Suprapubic skin (tissue), 4 donors: ENCODE data around the gene TNFSF4. TPM values are rescaled to one million over a fixed set of nuclear protein-coding genes. Genes with fewer than 3 reads are reported as not detected.

ENCODE experiments used
- DNase-seq, 2 donors: peaks; one replicate each; pipeline ENCODE4 v3.0.0-alpha.2; 2019; ENCODE audit warnings: low spot score in 2 of 2
- H3K27ac ChIP-seq: fragments of 200-600 bp; sonication (generic); one replicate; pipeline ENCODE4 v1.5.1; 2019
- H3K27me3 ChIP-seq: fragments of 200-600 bp; sonication (generic); one replicate; pipeline ENCODE4 v1.5.1; 2019
- H3K36me3 ChIP-seq: fragments of 200-600 bp; sonication (generic); one replicate; pipeline ENCODE4 v1.5.1; 2019
- H3K4me1 ChIP-seq: fragments of 200-600 bp; sonication (generic); one replicate; pipeline ENCODE4 v1.5.1; 2019
- H3K4me3 ChIP-seq: fragments of 200-600 bp; sonication (generic); one replicate; pipeline ENCODE4 v1.5.1; 2019; ENCODE audit warnings: mild to moderate bottlenecking
- H3K9me3 ChIP-seq: fragments of 200-600 bp; sonication (generic); one replicate; pipeline ENCODE4 v1.5.1; 2019
- CTCF ChIP-seq, 2 donors: fragments of 200-600 bp in 1 of 2; fragments of 450-650 bp in 1 of 2; sonication (generic) in 1 of 2; IDR thresholded peaks; one replicate each; pipeline ENCODE4 v1.5.1; 2016 to 2019; ENCODE audit warnings: antibody characterized with exemption in 2 of 2, mild to moderate bottlenecking in 1 of 2, moderate library complexity in 1 of 2
- EP300 ChIP-seq: sonication (generic); formaldehyde crosslinking; IDR thresholded peaks from one replicate; pipeline ENCODE4 v1.6.1; 2017; ENCODE audit warnings: antibody characterized with exemption
- POLR2A ChIP-seq, 2 donors: fragments of 450-650 bp; IDR thresholded peaks; one replicate each; pipeline ENCODE4 v1.6.1; 2017; ENCODE audit warnings: antibody characterized with exemption in 2 of 2, mild to moderate bottlenecking in 2 of 2, moderate library complexity in 2 of 2
- POLR2AphosphoS5 ChIP-seq, 3 donors: sonication (generic); formaldehyde crosslinking; IDR thresholded peaks; one replicate each; pipeline ENCODE4 v1.6.1; 2017; ENCODE audit warnings: antibody characterized with exemption in 3 of 3
- WGBS: methylation state at CpG from one replicate; pipeline ENCODE4 v1.1.5; 2018; 5-methylcytosine and 5-hydroxymethylcytosine counted together
- total RNA-seq, 4 donors: library from RNA; depleted of rRNA; stranded (reverse); fragments of >200 nt; gene quantifications; one replicate each; pipeline ENCODE4 v1.1.0, GENCODE V29; 2016

TNFSF4 gene, protein sequence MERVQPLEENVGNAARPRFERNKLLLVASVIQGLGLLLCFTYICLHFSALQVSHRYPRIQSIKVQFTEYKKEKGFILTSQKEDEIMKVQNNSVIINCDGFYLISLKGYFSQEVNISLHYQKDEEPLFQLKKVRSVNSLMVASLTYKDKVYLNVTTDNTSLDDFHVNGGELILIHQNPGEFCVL
- total RNA-seq: under 1 TPM in 2 of 4 donors, not detected in 2; 0.15 to 0.29 TPM

DNA sequence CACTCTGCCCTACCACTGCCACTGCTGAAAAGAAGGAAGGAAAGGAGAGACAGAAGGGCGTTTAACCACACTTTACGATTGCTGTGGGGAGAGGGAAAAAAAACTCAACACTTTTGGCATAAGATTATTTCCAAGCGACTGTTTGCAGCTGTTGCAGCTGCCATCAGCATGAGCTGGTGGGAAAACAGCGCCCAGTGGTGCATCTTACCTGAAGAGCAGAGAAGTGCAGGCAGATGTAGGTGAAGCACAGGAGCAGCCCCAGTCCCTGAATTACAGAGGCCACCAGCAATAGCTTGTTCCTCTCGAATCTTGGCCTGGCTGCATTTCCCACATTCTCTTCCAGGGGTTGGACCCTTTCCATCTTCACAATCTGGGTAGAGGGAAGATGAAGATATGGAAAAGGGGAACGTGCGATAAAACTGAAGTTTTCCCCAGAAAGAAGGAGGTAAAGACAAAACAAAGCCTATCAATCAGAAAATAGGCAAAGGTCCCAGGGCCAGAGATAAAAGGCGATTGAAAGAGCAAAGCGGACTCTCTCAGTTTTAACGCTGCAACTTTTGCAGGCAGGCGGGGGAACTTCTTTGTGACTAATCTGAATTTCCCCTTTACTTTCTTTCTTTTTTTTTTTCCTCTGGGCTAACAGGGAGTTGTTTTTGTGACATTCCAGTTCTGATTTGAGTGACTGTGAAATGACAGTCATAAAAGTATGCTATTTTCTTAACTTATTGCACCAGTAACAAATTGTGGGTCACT lies at the start of gene TNFSF4:
Gene TNFSF4, minus strand, starts transcription at position 516 of the 753 bp plus-strand sequence. Its CDS starts 155 bp downstream, at position 361.
- 23% methylated on average over 11 of the region's 11 CpGs for WGBS
- peaks cover 15% of the 10 kb centered on the region for H3K4me1 ChIP-seq
- no peak within 1 kb of the TSS for H3K27ac ChIP-seq
- TF ChIP-seq EP300 (no peak), POLR2A (IDR thresholded peaks at IDR 0.05) (no peak), POLR2AphosphoS5 (IDR thresholded peaks at IDR 0.05) (no peak), CTCF (IDR thresholded peaks at IDR 0.05) (no peak)
- H3K27me3 ChIP-seq: no peaks in the 10 kb centered on the region
- DNase-seq: no peak
- H3K4me3 ChIP-seq: peak within 1 kb of the TSS; percentile 25
- no peaks in the 10 kb centered on the region for H3K36me3 ChIP-seq
- H3K9me3 ChIP-seq: no peaks in the 10 kb centered on the region

GRCh38 chr1:173255214-173255813 lies 48.2 kb upstream of the TNFSF4 start:
- Histone ChIP-seq H3K27me3 (no peaks in the 10 kb centered on the region), H3K27ac (no peak overlapping the region), H3K4me1 (no peaks in the 10 kb centered on the region), H3K4me3 (no peak overlapping the region), H3K36me3 (no peaks in the 10 kb centered on the region), H3K9me3 (peaks cover 7% of the 10 kb centered on the region)
- DNase-seq: no peak
- WGBS: 36% methylated on average over 3 of the region's 3 CpGs
- TF ChIP-seq CTCF (IDR thresholded peaks at IDR 0.05): peak in 1 of 2 donors; percentile 48
- TF ChIP-seq POLR2A (IDR thresholded peaks at IDR 0.05): no peak

GRCh38 chr1:173253046-173253445 lies 45.9 kb upstream of the TNFSF4 start:
- 97% methylated on average over 3 of the region's 3 CpGs for WGBS
- no peaks in the 10 kb centered on the region for H3K27me3 ChIP-seq
- peaks cover 10% of the 10 kb centered on the region for H3K4me1 ChIP-seq
- H3K27ac ChIP-seq: no peak overlapping the region
- no peak for DNase-seq
- no peak for TF ChIP-seq EP300
- no peak for TF ChIP-seq POLR2A (IDR thresholded peaks at IDR 0.05)
- TF ChIP-seq POLR2AphosphoS5 (IDR thresholded peaks at IDR 0.05): no peak
- TF ChIP-seq CTCF (IDR thresholded peaks at IDR 0.05): no peak
- H3K9me3 ChIP-seq: no peaks in the 10 kb centered on the region
- no peaks in the 10 kb centered on the region for H3K36me3 ChIP-seq
- no peak overlapping the region for H3K4me3 ChIP-seq

DNA sequence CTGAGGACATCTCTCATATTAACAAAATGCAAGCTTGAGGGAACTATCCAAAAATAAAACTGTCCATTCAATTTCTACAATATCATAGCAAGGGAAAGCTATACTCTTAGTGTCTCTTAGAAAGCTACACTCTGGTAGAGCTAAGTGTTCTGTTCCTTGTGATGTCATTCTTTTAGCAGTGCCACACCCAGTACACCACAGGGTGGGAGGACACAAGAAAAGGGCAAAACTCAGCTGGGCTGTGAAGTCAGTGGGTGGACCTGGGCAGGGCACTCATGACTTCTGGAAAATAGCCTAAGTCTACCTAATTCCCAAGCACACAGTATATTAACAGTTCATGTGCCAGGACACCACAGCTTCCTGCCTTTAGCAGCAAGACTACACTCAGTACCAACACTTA lies 42.2 kb upstream of the TNFSF4 start:
- no peak for DNase-seq
- Histone ChIP-seq H3K4me3 (no peak overlapping the region), H3K27ac (no peak overlapping the region), H3K9me3 (no peaks in the 10 kb centered on the region), H3K4me1 (peaks cover 11% of the 10 kb centered on the region), H3K36me3 (no peaks in the 10 kb centered on the region), H3K27me3 (no peaks in the 10 kb centered on the region)
- no peak for TF ChIP-seq POLR2A (IDR thresholded peaks at IDR 0.05)
- TF ChIP-seq POLR2AphosphoS5 (IDR thresholded peaks at IDR 0.05): no peak
- no peak for TF ChIP-seq EP300
- no peak for TF ChIP-seq CTCF (IDR thresholded peaks at IDR 0.05)

GRCh38 chr1:173248247-173248940 lies 41.3 kb upstream of the TNFSF4 start:
- Histone ChIP-seq H3K4me3 (no peak overlapping the region), H3K9me3 (no peaks in the 10 kb centered on the region), H3K27ac (no peak overlapping the region), H3K36me3 (no peaks in the 10 kb centered on the region), H3K27me3 (no peaks in the 10 kb centered on the region), H3K4me1 (peaks cover 11% of the 10 kb centered on the region)
- 52% methylated on average over 6 of the region's 6 CpGs for WGBS
- DNase-seq: no peak
- TF ChIP-seq CTCF (IDR thresholded peaks at IDR 0.05): no peak
- no peak for TF ChIP-seq EP300
- TF ChIP-seq POLR2A (IDR thresholded peaks at IDR 0.05): no peak
- no peak for TF ChIP-seq POLR2AphosphoS5 (IDR thresholded peaks at IDR 0.05)
